ENCODE data around the gene NIPSNAP2. TPM values are rescaled to one million over a fixed set of nuclear protein-coding genes. Genes with fewer than 3 reads are reported as not detected.
"Not testable (repeated sequence)": the region's sequence is repeated elsewhere in the genome, so short reads cannot be mapped to it uniquely, and the experiment has no call there.

NIPSNAP2 gene
- total and polyA plus RNA-seq, 10 of the 15 experiments (the other 5 are each of a cell fraction or from before 2014, with no cell fraction given): 24.7 to 88.5 (median 49.9) TPM

- FAIRE-seq; DNase-seq (ENCODE audit: low read depth, low spot score); H3K79me2 ChIP-seq (ENCODE audit: control insufficient read depth, insufficient read depth, low read length); H3K27me3 ChIP-seq (replicated peaks in 1 of 2; ENCODE audit: control insufficient read depth in 2 of 2, insufficient read depth in 2 of 2, low read length in 1 of 2); RAD21 ChIA-PET (ENCODE audit: unreplicated experiment); SMC1A ChIA-PET (ENCODE audit: uncharacterized antibody, unreplicated experiment); ATAC-seq; BruUV-seq (replicated peaks); H3K9me3 ChIP-seq (replicated peaks; ENCODE audit: control insufficient read depth, insufficient read depth, low read length); POLR2A ChIA-PET; in situ Hi-C loops (cut with MboI); H3K36me3 ChIP-seq (ENCODE audit: control insufficient read depth in 2 of 2, insufficient read depth in 2 of 2, low read length in 1 of 2); H4K20me1 ChIP-seq (ENCODE audit: control insufficient read depth, insufficient read depth); H3K4me1 ChIP-seq (ENCODE audit: control insufficient read depth, insufficient read depth, low read length); CTCF ChIA-PET: not testable (repeated sequence)
- H3K27ac ChIP-seq (ENCODE audit: control insufficient read depth, insufficient read depth): peak overlapping the region; percentile 87
- intact Hi-C loops (cut with micrococcal nuclease; ENCODE audit: unreplicated experiment): loop anchor here (5.0 kb wide), 2 partner anchors 50 to 120 kb away; no protein-coding TSS in a partner anchor
- peak overlapping the region; percentile 83 for H3K4me2 ChIP-seq (ENCODE audit: control insufficient read depth, insufficient read depth)
- H3K4me3 ChIP-seq: peak overlapping the region; percentile 97
- 53% methylated on average over 19 of the region's 19 CpGs for WGBS (ENCODE audit: insufficient coverage, insufficient replicate concordance, low lambda C conversion rate, missing lambda C conversion rate)
- peak overlapping the region; percentile 87 for H2AFZ ChIP-seq (ENCODE audit: control insufficient read depth, low read depth, low read length)
- H3K9ac ChIP-seq (ENCODE audit: control insufficient read depth, insufficient read depth, low read length): peak overlapping the region; percentile 89
Measured at GRCh38 chr7:55952352-55952671, 12.1 kb upstream of the NIPSNAP2 start.

GRCh38 chr7:55953707-55954475 is 10.5 kb upstream of the NIPSNAP2 start:
- no peaks in the 10 kb centered on the region for H4K20me1 ChIP-seq (ENCODE audit: control insufficient read depth, insufficient read depth)
- CTCF ChIA-PET: interaction anchor here (0.9 kb wide), 1 partner anchor 11 kb away, joined by 3 read pairs; no protein-coding TSS in a partner anchor
- intact Hi-C loops (cut with micrococcal nuclease; ENCODE audit: unreplicated experiment): loop anchor here (5.0 kb wide), 2 partner anchors 52 to 118 kb away; no protein-coding TSS in a partner anchor

More at GRCh38 chr7:55953707-55954475, 10.5 kb upstream of the NIPSNAP2 start:
- no peaks in the 10 kb centered on the region for H3K4me1 ChIP-seq (ENCODE audit: control insufficient read depth, insufficient read depth, low read length)
- no peak for DNase-seq (ENCODE audit: low read depth, low spot score)
- no peak overlapping the region for H3K4me2 ChIP-seq (ENCODE audit: control insufficient read depth, insufficient read depth)
- no peaks in the 10 kb centered on the region; a peak in 1 of 4 replicates for H3K36me3 ChIP-seq (ENCODE audit: control insufficient read depth in 2 of 2, insufficient read depth in 2 of 2, low read length in 1 of 2)
- BruUV-seq (replicated peaks): no TSS peak
- WGBS (ENCODE audit: insufficient coverage, insufficient replicate concordance, low lambda C conversion rate, missing lambda C conversion rate): 95% methylated on average over 11 of the region's 11 CpGs
- in situ Hi-C loops (cut with MboI): no loop called here
- H3K4me3 ChIP-seq: no peak overlapping the region
- H3K9me3 ChIP-seq (replicated peaks; ENCODE audit: control insufficient read depth, insufficient read depth, low read length): no peaks in the 10 kb centered on the region
- TF ChIP-seq CREM (IDR thresholded peaks at IDR 0.05; ENCODE audit: low read depth): no peak
- no peak for TF ChIP-seq RELB (IDR thresholded peaks at IDR 0.05; ENCODE audit: low read depth)
- TF ChIP-seq HDGF (IDR thresholded peaks at IDR 0.05): no peak
- no peak for TF ChIP-seq GABPA (IDR thresholded peaks at IDR 0.05; ENCODE audit: low read depth)
- TF ChIP-seq BCL3 (IDR thresholded peaks at IDR 0.05; ENCODE audit: borderline replicate concordance, insufficient read depth, low read depth, low read length, poor library complexity, severe bottlenecking): no peak
- TF ChIP-seq PKNOX1 (IDR thresholded peaks at IDR 0.05): no peak
- TF ChIP-seq RELA (IDR thresholded peaks at IDR 0.05; ENCODE audit: borderline replicate concordance, partially characterized antibody): no peak
- TF ChIP-seq CEBPB (IDR thresholded peaks at IDR 0.05; ENCODE audit: borderline replicate concordance in 1 of 2, low read depth in 2 of 2, low read length in 2 of 2): no peak
- no peak for TF ChIP-seq ZNF274 (IDR thresholded peaks at IDR 0.05; ENCODE audit: insufficient read depth, insufficient read length)
- no peak for TF ChIP-seq MXI1 (IDR thresholded peaks at IDR 0.05; ENCODE audit: low read depth, low read length)
- POLR2A ChIA-PET: interaction anchor here (0.6 kb wide), 1 partner anchor 301 kb away, joined by 3 read pairs; no protein-coding TSS in a partner anchor
- no peak for FAIRE-seq
- H3K27ac ChIP-seq (ENCODE audit: control insufficient read depth, insufficient read depth): no peak overlapping the region
- H3K79me2 ChIP-seq (ENCODE audit: control insufficient read depth, insufficient read depth, low read length): peaks cover 10% of the 10 kb centered on the region
- H2AFZ ChIP-seq (ENCODE audit: control insufficient read depth, low read depth, low read length): no peak overlapping the region
- RAD21 ChIA-PET (ENCODE audit: unreplicated experiment): no interaction called here
- H3K9ac ChIP-seq (ENCODE audit: control insufficient read depth, insufficient read depth, low read length): no peak overlapping the region
- SMC1A ChIA-PET (ENCODE audit: uncharacterized antibody, unreplicated experiment): no interaction called here
- no peak for ATAC-seq
- no peaks in the 10 kb centered on the region for H3K27me3 ChIP-seq (replicated peaks in 1 of 2; ENCODE audit: control insufficient read depth in 2 of 2, insufficient read depth in 2 of 2, low read length in 1 of 2)
